K562 (cell line): Measurements from ENCODE around the gene CIAO2B. TPM values are rescaled to one million over a fixed set of nuclear protein-coding genes. Genes with fewer than 3 reads are reported as not detected.

Source experiments
- ATAC-seq: fragments of 200-7000 bp; cut with Tn5 transposase; 3 replicates; pipeline ENCODE4 v1.9.1; 2020; ENCODE audit warnings: moderate library complexity
- BruUV-seq: library from RNA; stranded (reverse); fragments of 400-500 nt; replicated peaks from 2 replicates; lab custom pipeline; 2021; lab: Mats Ljungman, UMichigan
- CTCF ChIA-PET: fragments of 300-600 bp; formaldehyde crosslinking; extraction: SDS; loops from one replicate; lab custom pipeline; 2021; ENCODE audit warnings: low intra/inter-chr PET ratio; lab: Yijun Ruan, JAX
- POLR2A ChIA-PET: fragments of 300-600, 350-650 bp; sonication (Branson Sonifier 250); formaldehyde crosslinking; extraction: SDS; loops from one replicate; lab custom pipeline; 2021; ENCODE audit warnings: antibody characterized with exemption, inconsistent platforms; lab: Yijun Ruan, JAX
- DNase-seq, 4 experiments: peaks; one replicate each; pipeline versions ENCODE4 v3.0.0 to v3.0.0-alpha.2; 2011 to 2018; ENCODE audit warnings: low spot score in 3 of 4, mixed read lengths in 3 of 4; ENCODE audit errors: extremely low read depth in 1 of 4
- FAIRE-seq: peaks from 2 replicates; lab custom pipeline; 2011; peaks lifted over from hg19 to GRCh38; lab: Jason Lieb, UNC
- H2AFZ ChIP-seq: 2 replicates; pipeline ENCODE4 v1.6.0; 2011; ENCODE audit warnings: low read depth, low read length, control low read depth, inconsistent platforms
- H3K27ac ChIP-seq: fragments of 200-600 bp; 3 replicates; pipeline ENCODE4 v1.8.0; 2011; ENCODE audit warnings: low read depth, mild to moderate bottlenecking, control low read depth, inconsistent platforms, low read length, moderate library complexity, mixed read lengths; ENCODE audit errors: extremely low read depth
- H3K27me3 ChIP-seq, 2 experiments: fragments of 300-600 bp in 1 of 2; 2 replicates in 1 of 2; 3 replicates in 1 of 2; pipeline versions ENCODE4 v1.6.0 to v1.8.0; 2011; ENCODE audit warnings: inconsistent platforms in 2 of 2, low read length in 2 of 2, mild to moderate bottlenecking in 1 of 2, mixed read lengths in 1 of 2, moderate library complexity in 1 of 2; ENCODE audit not compliant: control insufficient read depth in 2 of 2, insufficient read depth in 2 of 2
- H3K36me3 ChIP-seq: fragments of 300-600 bp; 3 replicates; pipeline ENCODE4 v1.8.0; 2011; ENCODE audit warnings: mild to moderate bottlenecking, low read length, inconsistent platforms; ENCODE audit not compliant: control insufficient read depth, insufficient read depth
- H3K4me1 ChIP-seq, 2 experiments: fragments of 200-600 bp in 1 of 2; replicated peaks in 1 of 2; 2 replicates in 1 of 2; 3 replicates in 1 of 2; pipeline versions ENCODE4 v1.5.1 to v1.8.0; 2011; ENCODE audit warnings: inconsistent platforms in 2 of 2, low read length in 2 of 2, mild to moderate bottlenecking in 1 of 2, mixed read lengths in 1 of 2, moderate library complexity in 1 of 2; ENCODE audit not compliant: control insufficient read depth in 2 of 2, insufficient read depth in 2 of 2
- H3K4me2 ChIP-seq: 2 replicates; pipeline ENCODE4 v1.6.1; 2011; ENCODE audit warnings: low read length, control low read depth, inconsistent platforms, mixed read lengths; ENCODE audit not compliant: insufficient read depth
- H3K4me3 ChIP-seq: fragments of 200-600 bp; sonication (generic), shearing (Covaris generic); 2 replicates; pipeline ENCODE4 v1.5.1; 2016; ENCODE audit warnings: control low read depth, inconsistent platforms
- H3K79me2 ChIP-seq: fragments of 200-600 bp; 3 replicates; pipeline ENCODE4 v1.8.0; 2011; ENCODE audit warnings: low read length, inconsistent platforms; ENCODE audit not compliant: control insufficient read depth, insufficient read depth
- H3K9ac ChIP-seq, 2 experiments: 2 replicates each; pipeline versions ENCODE4 v1.6.0 to v1.6.1; 2011; ENCODE audit warnings: low read depth in 2 of 2, low read length in 2 of 2, control low read depth in 1 of 2, inconsistent platforms in 1 of 2, mild to moderate bottlenecking in 1 of 2, mixed read lengths in 1 of 2; ENCODE audit not compliant: insufficient read depth in 1 of 2
- H3K9me1 ChIP-seq: one replicate; pipeline ENCODE4 v1.6.0; 2011; ENCODE audit warnings: inconsistent platforms, mild to moderate bottlenecking, low read length, moderate library complexity; ENCODE audit not compliant: control insufficient read depth, insufficient read depth
- H3K9me3 ChIP-seq: replicated peaks from 2 replicates; pipeline ENCODE4 v1.5.1; 2011; ENCODE audit warnings: low read depth, low read length, inconsistent platforms; ENCODE audit not compliant: control insufficient read depth, insufficient read depth
- H4K20me1 ChIP-seq: replicated peaks from 2 replicates; pipeline ENCODE4 v1.6.1; 2011; ENCODE audit warnings: low read length, inconsistent platforms, mixed read lengths; ENCODE audit not compliant: control insufficient read depth, insufficient read depth
- ATF7 ChIP-seq: fragments of 450-650 bp; IDR thresholded peaks from 2 replicates; pipeline ENCODE4 v1.7.1; 2014; ENCODE audit warnings: mild to moderate bottlenecking, moderate library complexity
- DDX20 ChIP-seq: fragments of 450-650 bp; IDR thresholded peaks from 2 replicates; pipeline ENCODE4 v1.6.1; 2016; ENCODE audit warnings: missing genetic modification characterization, low read depth, mild to moderate bottlenecking, missing compliant biosample characterization, moderate library complexity
- GABPA ChIP-seq: fragments of 200-800 bp; sonication (Bioruptor generic); conservative IDR thresholded peaks from 2 replicates; pipeline ENCODE4 v1.6.1; 2016; ENCODE audit warnings: low read depth, missing genetic modification characterization, missing compliant biosample characterization
- HLTF ChIP-seq: fragments of 450-650 bp; IDR thresholded peaks from 2 replicates; pipeline ENCODE4 v1.6.1; 2016
- MAFF ChIP-seq: IDR thresholded peaks from 2 replicates; pipeline ENCODE4 v1.6.1; 2012; ENCODE audit warnings: low read length, improper control_type of control experiment
- NCOA4 ChIP-seq: fragments of 450-650 bp; IDR thresholded peaks from 2 replicates; pipeline ENCODE4 v1.6.1; 2018; ENCODE audit warnings: mild to moderate bottlenecking; ENCODE audit not compliant: partially characterized antibody
- NCOA6 ChIP-seq: fragments of 450-650 bp; IDR thresholded peaks from 2 replicates; pipeline ENCODE4 v1.6.1; 2017; ENCODE audit warnings: mild to moderate bottlenecking
- NEUROD1 ChIP-seq: fragments of 150-350 bp; IDR thresholded peaks from 2 replicates; pipeline ENCODE4 v1.6.1; 2014; ENCODE audit warnings: borderline replicate concordance, low read length, low read depth; ENCODE audit not compliant: partially characterized antibody
- PHF8 ChIP-seq: fragments of 200-600 bp; sonication (generic); IDR thresholded peaks from 2 replicates; pipeline ENCODE4 v1.6.1; 2012; ENCODE audit warnings: mixed run types, mild to moderate bottlenecking, inconsistent platforms, low read length, moderate library complexity, borderline replicate concordance
- TCFL5 ChIP-seq: fragments of 250-450 bp; sonication (Bioruptor Pico); conservative IDR thresholded peaks from 2 replicates; pipeline ENCODE4 v1.6.1; 2021; ENCODE audit warnings: mild to moderate bottlenecking, moderate library complexity, matching md5 sums
- ZNF324 ChIP-seq: fragments of 250-450 bp; sonication (Bioruptor Pico); IDR thresholded peaks from 2 replicates; pipeline ENCODE4 v1.4.0; 2020; ENCODE audit warnings: mild to moderate bottlenecking
- WGBS: fragments of 100-300 bp; shearing (Covaris generic); methylation state at CpG from one replicate; pipeline ENCODE4 v1.1.6; 2016; ENCODE audit warnings: low coverage, mixed read lengths; ENCODE audit not compliant: insufficient coverage; ENCODE audit errors: missing lambda C conversion rate; 5-methylcytosine and 5-hydroxymethylcytosine counted together
- in situ Hi-C: fragments of 300-500 bp; cut with MboI; formaldehyde crosslinking; loops from 4 replicates; pipeline ENCODE4 v1.15.0; 2018; ENCODE audit warnings: inconsistent platforms, mixed read lengths
- intact Hi-C: fragments of 100-400 bp; cut with micrococcal nuclease; formaldehyde crosslinking; loops from 2 replicates; pipeline ENCODE4 v1.14.2; 2022
- polyA plus RNA-seq, 8 experiments: library from polyadenylated mRNA; depleted of rRNA in 4 of 8; stranded (reverse) in 5 of 8; unstranded in 3 of 8; fragments of >200 nt; fragmentation: Nextera tagmentation in 2 of 8; fragmentation: Illumina TruSeq in 1 of 8; extraction: Ambion mirVana in 2 of 8; extraction: Trizol in 1 of 8; gene quantifications; 2 replicates each; pipeline versions ENCODE4 v1.2.1 to v1.2.3, GENCODE V29; 2011 to 2014; ENCODE audit warnings: inconsistent platforms in 1 of 8, missing spikeins in 1 of 8
- total RNA-seq, 7 experiments: library from RNA; depleted of rRNA in 6 of 7; stranded (reverse); fragments of >200 nt in 6 of 7; fragmentation: Illumina TruSeq in 2 of 7; extraction: Trizol in 2 of 7; gene quantifications; 2 replicates each; pipeline versions ENCODE4 v1.2.1 to v1.2.3, GENCODE V29; 2011 to 2021; ENCODE audit warnings: low replicate concordance in 1 of 7
- TF ChIP-seq, protein P1 (sequence below): IDR thresholded peaks from 2 replicates; pipeline ENCODE4 v1.6.1; 2014; ENCODE audit warnings: antibody characterized with exemption
- TF ChIP-seq, protein P2 (sequence below): sonication (generic); formaldehyde crosslinking; IDR thresholded peaks from 2 replicates; pipeline ENCODE4 v1.8.0; 2022; ENCODE audit warnings: missing genetic modification reagents, mild to moderate bottlenecking, moderate library complexity, borderline replicate concordance
- TF ChIP-seq, protein P3 (sequence below): fragments of 250-450 bp; sonication (Bioruptor Pico); IDR thresholded peaks from 2 replicates; pipeline ENCODE4 v1.5.0; 2020; ENCODE audit warnings: mild to moderate bottlenecking
- TF ChIP-seq, protein P4 (sequence below): sonication (generic); formaldehyde crosslinking; IDR thresholded peaks from 2 replicates; pipeline ENCODE4 v1.8.1; 2023; ENCODE audit warnings: mild to moderate bottlenecking, missing genetic modification reagents

Gene CIAO2B
- total and polyA plus RNA-seq, 9 of the 15 experiments (the other 6 are each of a cell fraction or from before 2014, with no cell fraction given), result 86.8 to 182 (median 113) TPM

DNA sequence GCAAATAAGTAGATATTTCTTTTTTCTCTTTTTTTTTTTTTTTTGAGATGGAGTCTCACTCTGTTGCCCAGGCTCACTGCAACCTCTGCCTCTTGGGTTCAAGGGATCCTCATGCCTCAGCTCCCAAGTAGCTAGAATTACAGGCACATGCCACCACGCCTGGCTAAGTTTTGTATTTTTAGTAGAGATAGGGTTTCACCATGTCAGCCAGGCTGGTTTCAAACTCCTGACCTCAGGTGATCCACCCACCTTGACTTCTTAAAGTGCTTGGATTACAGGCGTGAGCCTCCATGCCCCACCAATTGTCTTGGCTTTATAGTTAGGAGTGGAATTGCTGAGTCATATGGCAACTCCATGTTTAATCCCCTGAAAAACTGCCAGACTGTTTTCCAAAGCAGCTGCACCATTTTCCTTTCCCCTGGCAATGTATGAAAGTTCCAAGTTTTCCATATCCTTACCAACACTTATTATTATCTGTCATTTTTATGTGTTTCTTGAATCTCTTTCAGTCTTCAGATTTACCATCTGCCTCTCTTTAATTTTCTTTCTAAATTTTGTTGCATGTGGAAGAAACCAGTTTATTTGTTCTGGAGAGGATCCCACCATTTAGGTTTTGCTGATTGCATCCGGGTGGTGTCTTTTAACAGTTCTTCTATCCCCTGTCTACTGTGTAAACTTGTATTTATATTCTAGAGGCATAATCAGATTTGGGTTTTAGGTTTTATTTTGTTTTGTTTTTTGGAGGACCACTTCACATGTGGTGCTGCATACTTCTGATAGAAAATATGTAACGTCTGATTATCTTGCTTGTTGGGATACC, 17.0 kb upstream of the CIAO2B start:
- POLR2A ChIA-PET, result no interaction called here
- Histone ChIP-seq H4K20me1 (no peaks in the 10 kb centered on the region), H3K4me2 (no peak overlapping the region), H2AFZ (peak overlapping the region; percentile 42; the same call in 1 of the 2 replicates), H3K4me1 (peaks cover 7 to 11% of the 10 kb centered on the region in 2 experiments; a peak in 2 of 5 replicates), H3K9me3 (peaks cover 2% of the 10 kb centered on the region), H3K4me3 (no peak overlapping the region), H3K9ac (no peak overlapping the region), H3K27me3 (no peaks in the 10 kb centered on the region), H3K9me1 (no peaks in the 10 kb centered on the region), H3K27ac (no peak overlapping the region), H3K79me2 (no peaks in the 10 kb centered on the region), H3K36me3 (no peaks in the 10 kb centered on the region)
- no peak for FAIRE-seq
- 43% methylated on average over 4 of the region's 4 CpGs for WGBS
- DNase-seq, result peak in 1 of 4 experiments; percentile 4
- intact Hi-C loops, result loop anchor here (5.0 to 10.0 kb wide), 4 partner anchors 66 to 514 kb away; partner anchors contain the start of genes FHOD1, MATCAP1 and SLC9A5
- no peak for ATAC-seq
- no TSS peak for BruUV-seq
- CTCF ChIA-PET, result interaction anchor here (0.7 to 0.8 kb wide), 2 partner anchors 153 to 204 kb away, joined by 3 read pairs; no protein-coding TSS in a partner anchor
- in situ Hi-C loops, result loop anchor here (25.0 kb wide), 2 partner anchors 211 to 461 kb away; partner anchors contain the start of genes B3GNT9, FBXL8, HSF4 and NOL3
- TF ChIP-seq NCOA6 (no peak), NCOA4 (no peak), NEUROD1 (no peak), PHF8 (no peak), ZNF324 (CRISPR knock-in tag) (no peak), ATF7 (no peak), DDX20 (tag) (no peak), MAFF (peak; percentile 69), TCFL5 (CRISPR knock-in tag) (no peak), GABPA (tag) (no peak), HLTF (0 out of 2 replicates have a peak, but pooled peaks have one; percentile 55)
- TF ChIP-seq, protein P1, sequence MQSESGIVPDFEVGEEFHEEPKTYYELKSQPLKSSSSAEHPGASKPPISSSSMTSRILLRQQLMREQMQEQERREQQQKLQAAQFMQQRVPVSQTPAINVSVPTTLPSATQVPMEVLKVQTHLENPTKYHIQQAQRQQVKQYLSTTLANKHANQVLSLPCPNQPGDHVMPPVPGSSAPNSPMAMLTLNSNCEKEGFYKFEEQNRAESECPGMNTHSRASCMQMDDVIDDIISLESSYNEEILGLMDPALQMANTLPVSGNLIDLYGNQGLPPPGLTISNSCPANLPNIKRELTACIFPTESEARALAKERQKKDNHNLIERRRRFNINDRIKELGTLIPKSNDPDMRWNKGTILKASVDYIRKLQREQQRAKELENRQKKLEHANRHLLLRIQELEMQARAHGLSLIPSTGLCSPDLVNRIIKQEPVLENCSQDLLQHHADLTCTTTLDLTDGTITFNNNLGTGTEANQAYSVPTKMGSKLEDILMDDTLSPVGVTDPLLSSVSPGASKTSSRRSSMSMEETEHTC, result no peak
- TF ChIP-seq, protein P2, sequence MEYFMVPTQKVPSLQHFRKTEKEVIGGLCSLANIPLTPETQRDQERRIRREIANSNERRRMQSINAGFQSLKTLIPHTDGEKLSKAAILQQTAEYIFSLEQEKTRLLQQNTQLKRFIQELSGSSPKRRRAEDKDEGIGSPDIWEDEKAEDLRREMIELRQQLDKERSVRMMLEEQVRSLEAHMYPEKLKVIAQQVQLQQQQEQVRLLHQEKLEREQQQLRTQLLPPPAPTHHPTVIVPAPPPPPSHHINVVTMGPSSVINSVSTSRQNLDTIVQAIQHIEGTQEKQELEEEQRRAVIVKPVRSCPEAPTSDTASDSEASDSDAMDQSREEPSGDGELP (CRISPR knock-in tag), result no peak
- TF ChIP-seq, protein P3, sequence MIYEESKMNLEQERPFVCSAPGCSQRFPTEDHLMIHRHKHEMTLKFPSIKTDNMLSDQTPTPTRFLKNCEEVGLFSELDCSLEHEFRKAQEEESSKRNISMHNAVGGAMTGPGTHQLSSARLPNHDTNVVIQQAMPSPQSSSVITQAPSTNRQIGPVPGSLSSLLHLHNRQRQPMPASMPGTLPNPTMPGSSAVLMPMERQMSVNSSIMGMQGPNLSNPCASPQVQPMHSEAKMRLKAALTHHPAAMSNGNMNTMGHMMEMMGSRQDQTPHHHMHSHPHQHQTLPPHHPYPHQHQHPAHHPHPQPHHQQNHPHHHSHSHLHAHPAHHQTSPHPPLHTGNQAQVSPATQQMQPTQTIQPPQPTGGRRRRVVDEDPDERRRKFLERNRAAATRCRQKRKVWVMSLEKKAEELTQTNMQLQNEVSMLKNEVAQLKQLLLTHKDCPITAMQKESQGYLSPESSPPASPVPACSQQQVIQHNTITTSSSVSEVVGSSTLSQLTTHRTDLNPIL, result no peak
- TF ChIP-seq, protein P4, sequence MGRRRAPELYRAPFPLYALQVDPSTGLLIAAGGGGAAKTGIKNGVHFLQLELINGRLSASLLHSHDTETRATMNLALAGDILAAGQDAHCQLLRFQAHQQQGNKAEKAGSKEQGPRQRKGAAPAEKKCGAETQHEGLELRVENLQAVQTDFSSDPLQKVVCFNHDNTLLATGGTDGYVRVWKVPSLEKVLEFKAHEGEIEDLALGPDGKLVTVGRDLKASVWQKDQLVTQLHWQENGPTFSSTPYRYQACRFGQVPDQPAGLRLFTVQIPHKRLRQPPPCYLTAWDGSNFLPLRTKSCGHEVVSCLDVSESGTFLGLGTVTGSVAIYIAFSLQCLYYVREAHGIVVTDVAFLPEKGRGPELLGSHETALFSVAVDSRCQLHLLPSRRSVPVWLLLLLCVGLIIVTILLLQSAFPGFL, result no peak
